ENCODE data around the gene NR3C2. TPM values are rescaled to one million over a fixed set of nuclear protein-coding genes. Genes with fewer than 3 reads are reported as not detected.

Gene NR3C2
- total RNA-seq, 1 experiment from 2014 or later, result 1.6 TPM

- DNase-seq (ENCODE audit: low spot score), result no peak
- H3K36me3 ChIP-seq (ENCODE audit: insufficient read depth, low read length, poor library complexity, severe bottlenecking), result no peaks in the 10 kb centered on the region
- intact Hi-C loops (cut with micrococcal nuclease; ENCODE audit: unreplicated experiment), result loop anchor here (10.0 kb wide), 3 partner anchors 817 to 1447 kb away; no protein-coding TSS in a partner anchor
- ChIA-PET POLR2A (ENCODE audit: low non-redundant PET) (no interaction called here), CTCF (no interaction called here)
- peaks cover 19% of the 10 kb centered on the region for H3K27me3 ChIP-seq (replicated peaks; ENCODE audit: insufficient read depth, low read depth, low read length, poor library complexity)
- no peak for TF ChIP-seq EZH2 (IDR thresholded peaks at IDR 0.05; ENCODE audit: borderline replicate concordance, low read depth, low read length, poor library complexity, severe bottlenecking)
- TF ChIP-seq, protein P1, sequence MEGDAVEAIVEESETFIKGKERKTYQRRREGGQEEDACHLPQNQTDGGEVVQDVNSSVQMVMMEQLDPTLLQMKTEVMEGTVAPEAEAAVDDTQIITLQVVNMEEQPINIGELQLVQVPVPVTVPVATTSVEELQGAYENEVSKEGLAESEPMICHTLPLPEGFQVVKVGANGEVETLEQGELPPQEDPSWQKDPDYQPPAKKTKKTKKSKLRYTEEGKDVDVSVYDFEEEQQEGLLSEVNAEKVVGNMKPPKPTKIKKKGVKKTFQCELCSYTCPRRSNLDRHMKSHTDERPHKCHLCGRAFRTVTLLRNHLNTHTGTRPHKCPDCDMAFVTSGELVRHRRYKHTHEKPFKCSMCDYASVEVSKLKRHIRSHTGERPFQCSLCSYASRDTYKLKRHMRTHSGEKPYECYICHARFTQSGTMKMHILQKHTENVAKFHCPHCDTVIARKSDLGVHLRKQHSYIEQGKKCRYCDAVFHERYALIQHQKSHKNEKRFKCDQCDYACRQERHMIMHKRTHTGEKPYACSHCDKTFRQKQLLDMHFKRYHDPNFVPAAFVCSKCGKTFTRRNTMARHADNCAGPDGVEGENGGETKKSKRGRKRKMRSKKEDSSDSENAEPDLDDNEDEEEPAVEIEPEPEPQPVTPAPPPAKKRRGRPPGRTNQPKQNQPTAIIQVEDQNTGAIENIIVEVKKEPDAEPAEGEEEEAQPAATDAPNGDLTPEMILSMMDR (conservative IDR thresholded peaks at IDR 0.05; ENCODE audit: low read depth, low read length), result no peak
- H3K27ac ChIP-seq (ENCODE audit: low read depth, low read length, poor library complexity, severe bottlenecking), result no peak overlapping the region
- peaks cover 22% of the 10 kb centered on the region for H3K4me1 ChIP-seq (ENCODE audit: insufficient read depth, low read length, poor library complexity, severe bottlenecking)
- H3K4me3 ChIP-seq (ENCODE audit: low read depth, low read length, poor library complexity, severe bottlenecking), result no peak overlapping the region
- BruUV-seq (replicated peaks), result no TSS peak
- no peaks in the 10 kb centered on the region for H3K9me3 ChIP-seq (ENCODE audit: low read depth, low read length, poor library complexity, severe bottlenecking)
Measured at GRCh38 chr4:148448141-148448540, 5.9 kb upstream of the NR3C2 start.

GRCh38 chr4:148447681-148448080, 5.5 kb upstream of the NR3C2 start:
- peak overlapping the region; percentile 11 for H3K4me3 ChIP-seq (ENCODE audit: low read depth, low read length, poor library complexity, severe bottlenecking)
- CTCF ChIA-PET, result no interaction called here

DNA sequence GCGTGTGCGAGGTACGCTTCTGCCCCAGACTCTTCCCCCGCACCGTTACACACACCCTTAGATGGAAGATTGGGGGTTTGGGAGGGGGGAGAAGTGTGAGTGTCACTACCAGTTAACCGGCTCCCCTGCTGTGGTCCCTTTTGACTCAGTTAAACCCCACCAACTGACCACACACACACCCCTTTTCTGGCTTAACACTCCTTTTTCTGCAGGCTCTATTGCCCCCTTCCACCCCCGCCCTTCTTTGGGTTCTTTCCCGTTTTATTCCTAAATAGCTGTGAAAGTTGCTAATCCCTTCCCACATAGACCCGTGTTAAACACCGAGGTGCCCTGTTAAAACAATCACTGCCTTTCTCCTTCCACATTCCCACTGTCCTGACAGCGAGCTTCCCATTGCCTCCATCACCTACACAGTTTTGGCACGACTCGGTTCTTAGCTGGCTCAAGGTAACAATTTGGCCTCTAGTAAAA, 3.7 kb upstream of the NR3C2 start:
- Histone ChIP-seq H3K27me3 (replicated peaks; ENCODE audit: insufficient read depth, low read depth, low read length, poor library complexity) (peaks cover 19% of the 10 kb centered on the region), H3K4me1 (ENCODE audit: insufficient read depth, low read length, poor library complexity, severe bottlenecking) (peaks cover 22% of the 10 kb centered on the region), H3K27ac (ENCODE audit: low read depth, low read length, poor library complexity, severe bottlenecking) (no peak overlapping the region), H3K9me3 (ENCODE audit: low read depth, low read length, poor library complexity, severe bottlenecking) (no peaks in the 10 kb centered on the region), H3K36me3 (ENCODE audit: insufficient read depth, low read length, poor library complexity, severe bottlenecking) (no peaks in the 10 kb centered on the region), H3K4me3 (ENCODE audit: low read depth, low read length, poor library complexity, severe bottlenecking) (peak overlapping the region; percentile 72)
- ChIA-PET POLR2A (ENCODE audit: low non-redundant PET) (interaction anchor here (0.6 kb wide), 1 partner anchor 452 kb away, joined by 6 read pairs; no protein-coding TSS in a partner anchor), CTCF (interaction anchor here (0.6 kb wide), 1 partner anchor 818 kb away, joined by 4 read pairs; no protein-coding TSS in a partner anchor)
- peak; percentile 8 for DNase-seq (ENCODE audit: low spot score)
- BruUV-seq (replicated peaks), result no TSS peak
- intact Hi-C loops (cut with micrococcal nuclease; ENCODE audit: unreplicated experiment), result loop anchor here (10.0 kb wide), 3 partner anchors 819 to 1449 kb away; no protein-coding TSS in a partner anchor
- no peak for TF ChIP-seq EZH2 (IDR thresholded peaks at IDR 0.05; ENCODE audit: borderline replicate concordance, low read depth, low read length, poor library complexity, severe bottlenecking)
- TF ChIP-seq, protein P1 (conservative IDR thresholded peaks at IDR 0.05; ENCODE audit: low read depth, low read length), result no peak

More at GRCh38 chr4:148447681-148448080, 5.5 kb upstream of the NR3C2 start:
- TF ChIP-seq EZH2 (IDR thresholded peaks at IDR 0.05; ENCODE audit: borderline replicate concordance, low read depth, low read length, poor library complexity, severe bottlenecking), result no peak
- TF ChIP-seq, protein P1 (conservative IDR thresholded peaks at IDR 0.05; ENCODE audit: low read depth, low read length), result no peak
- intact Hi-C loops (cut with micrococcal nuclease; ENCODE audit: unreplicated experiment), result loop anchor here (10.0 kb wide), 3 partner anchors 817 to 1447 kb away; no protein-coding TSS in a partner anchor
- peak; percentile 64 for DNase-seq (ENCODE audit: low spot score)
- no peaks in the 10 kb centered on the region for H3K36me3 ChIP-seq (ENCODE audit: insufficient read depth, low read length, poor library complexity, severe bottlenecking)
- no peak overlapping the region for H3K27ac ChIP-seq (ENCODE audit: low read depth, low read length, poor library complexity, severe bottlenecking)
- peaks cover 22% of the 10 kb centered on the region for H3K4me1 ChIP-seq (ENCODE audit: insufficient read depth, low read length, poor library complexity, severe bottlenecking)
- no TSS peak for BruUV-seq (replicated peaks)
- H3K9me3 ChIP-seq (ENCODE audit: low read depth, low read length, poor library complexity, severe bottlenecking), result no peaks in the 10 kb centered on the region
- POLR2A ChIA-PET (ENCODE audit: low non-redundant PET), result no interaction called here
- peaks cover 19% of the 10 kb centered on the region for H3K27me3 ChIP-seq (replicated peaks; ENCODE audit: insufficient read depth, low read depth, low read length, poor library complexity)

Data from A673 (cell line).